Natural killer cell (primary cell): ENCODE measurements around the gene SYMPK. TPM values are rescaled to one million over a fixed set of nuclear protein-coding genes. Genes with fewer than 3 reads are reported as not detected.

Experiments used
- ATAC-seq, 3 donors: fragments of 150-1000 bp in 2 of 3; fragments of 200-7000 bp in 1 of 3; cut with Tn5 transposase; 1 replicate in 1 of 3; 2 replicates in 2 of 3; pipeline ENCODE4 v1.10.0; 2021; ENCODE audit warnings: mild to moderate bottlenecking in 2 of 3, moderate library complexity in 2 of 3
- DNase-seq, 2 donors: peaks; one replicate each; pipeline versions ENCODE4 v3.0.0 to v3.0.0-alpha.2; 2013 to 2021; ENCODE audit warnings: mixed read lengths in 1 of 2
- H3K27ac ChIP-seq: one replicate; pipeline ENCODE4 v1.5.1; 2013; ENCODE audit warnings: mild to moderate bottlenecking, low read length
- H3K27me3 ChIP-seq: one replicate; pipeline ENCODE4 v1.6.1; 2013; ENCODE audit warnings: low read length; ENCODE audit not compliant: control insufficient read depth, insufficient read depth
- H3K36me3 ChIP-seq: one replicate; pipeline ENCODE4 v1.6.1; 2013; ENCODE audit warnings: low read length; ENCODE audit not compliant: control insufficient read depth, insufficient read depth
- H3K4me1 ChIP-seq: one replicate; pipeline ENCODE4 v1.6.1; 2013; ENCODE audit warnings: low read length; ENCODE audit not compliant: control insufficient read depth, insufficient read depth
- H3K4me3 ChIP-seq: one replicate; pipeline ENCODE4 v1.5.1; 2013; ENCODE audit warnings: low read length
- H3K9me3 ChIP-seq: one replicate; pipeline ENCODE4 v1.6.1; 2013; ENCODE audit warnings: low read length; ENCODE audit not compliant: control insufficient read depth, insufficient read depth
- H3K27ac Mint-ChIP-seq, 2 donors: one replicate each; pipeline ENCODE4 v1.8.0; 2022; ENCODE audit warnings: mild to moderate bottlenecking in 2 of 2, mixed read lengths in 2 of 2, moderate library complexity in 1 of 2
- H3K27me3 Mint-ChIP-seq, 2 donors: one replicate each; pipeline ENCODE4 v1.8.0; 2022; ENCODE audit warnings: low read depth in 2 of 2, mixed read lengths in 2 of 2
- H3K36me3 Mint-ChIP-seq: one replicate; pipeline ENCODE4 v1.8.0; 2022; ENCODE audit warnings: mixed read lengths
- H3K4me1 Mint-ChIP-seq, 2 donors: one replicate each; pipeline ENCODE4 v1.8.0; 2022; ENCODE audit warnings: mixed read lengths in 2 of 2
- H3K4me3 Mint-ChIP-seq: one replicate; pipeline ENCODE4 v1.8.0; 2022; ENCODE audit warnings: mild to moderate bottlenecking, moderate library complexity, mixed read lengths
- H3K9me3 Mint-ChIP-seq, 2 donors: one replicate each; pipeline ENCODE4 v1.8.0; 2022; ENCODE audit warnings: mixed read lengths in 2 of 2
- WGBS: methylation state at CpG from one replicate; pipeline ENCODE4 v1.1.7; 2013; ENCODE audit warnings: missing lambda C conversion rate; ENCODE audit not compliant: insufficient coverage; 5-methylcytosine and 5-hydroxymethylcytosine counted together
- intact Hi-C: fragments of 100-400 bp; cut with micrococcal nuclease; formaldehyde crosslinking; loops from one replicate; pipeline ENCODE4 v1.14.2; 2022
- total RNA-seq, 4 donors: library from RNA; stranded (reverse); fragments of 120-200 nt in 1 of 4; gene quantifications; one replicate each; pipeline versions ENCODE4 v1.2.3 to v1.2.4, GENCODE V29; 2013 to 2022
- TF ChIP-seq, protein P1 (sequence below): fragments of 200-600 bp; IDR thresholded peaks from one replicate; pipeline ENCODE4 v1.8.0; 2022; ENCODE audit warnings: antibody characterized with exemption

SYMPK gene
- total RNA-seq, 3 donors from 2014 or later (not counting 1 experiment from before 2014, with no cell fraction given) = 86.4 to 94.8 (median 86.7) TPM

DNA sequence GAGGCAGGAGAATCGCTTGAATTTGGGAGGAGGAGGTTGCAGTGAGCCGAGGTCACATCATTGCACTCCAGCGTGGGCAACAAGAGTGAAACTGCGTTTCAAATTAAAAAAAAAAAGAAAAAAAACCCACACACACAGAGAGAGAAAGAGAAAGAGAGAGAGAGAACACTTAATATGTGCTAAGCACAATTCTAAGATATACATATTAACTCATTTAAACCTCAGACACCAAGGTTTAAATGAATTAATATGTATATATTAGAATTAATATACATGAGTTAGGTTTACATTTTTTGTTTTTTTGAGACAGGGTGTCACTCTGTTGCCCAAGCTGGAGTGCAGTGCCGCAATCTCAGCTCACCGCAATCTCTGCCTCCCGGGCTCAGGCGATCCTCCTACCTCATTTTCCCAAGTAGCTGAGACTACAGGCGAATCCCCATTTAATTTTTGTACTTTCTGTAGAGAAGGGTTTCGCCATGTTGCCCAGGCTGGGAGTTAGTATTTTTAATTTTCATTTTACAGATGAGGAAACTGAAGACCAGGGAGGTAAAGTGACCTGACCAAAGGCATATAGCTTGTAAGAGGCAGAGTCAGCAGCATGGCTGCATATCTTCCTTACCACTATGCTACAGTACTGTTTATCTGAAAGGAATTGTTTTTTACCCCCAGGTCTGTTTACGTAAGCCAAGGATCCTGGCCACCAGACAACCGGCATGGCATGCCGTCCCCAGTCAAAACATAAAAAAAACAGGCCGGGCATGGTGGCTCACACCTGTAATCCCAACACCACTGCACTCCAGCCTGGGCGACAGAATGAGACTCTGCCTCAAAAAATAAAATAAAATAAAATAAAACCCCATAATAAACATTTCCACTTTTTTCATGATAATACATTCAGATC is 2.3 kb downstream of the SYMPK start:
- Histone ChIP-seq H3K4me1 (peaks cover 24% of the 10 kb centered on the region), H3K36me3 (peaks cover 7% of the 10 kb centered on the region), H3K27ac (no peak overlapping the region), H3K27me3 (peaks cover 11% of the 10 kb centered on the region), H3K9me3 (no peaks in the 10 kb centered on the region), H3K4me3 (no peak overlapping the region)
- TF ChIP-seq, protein P1, sequence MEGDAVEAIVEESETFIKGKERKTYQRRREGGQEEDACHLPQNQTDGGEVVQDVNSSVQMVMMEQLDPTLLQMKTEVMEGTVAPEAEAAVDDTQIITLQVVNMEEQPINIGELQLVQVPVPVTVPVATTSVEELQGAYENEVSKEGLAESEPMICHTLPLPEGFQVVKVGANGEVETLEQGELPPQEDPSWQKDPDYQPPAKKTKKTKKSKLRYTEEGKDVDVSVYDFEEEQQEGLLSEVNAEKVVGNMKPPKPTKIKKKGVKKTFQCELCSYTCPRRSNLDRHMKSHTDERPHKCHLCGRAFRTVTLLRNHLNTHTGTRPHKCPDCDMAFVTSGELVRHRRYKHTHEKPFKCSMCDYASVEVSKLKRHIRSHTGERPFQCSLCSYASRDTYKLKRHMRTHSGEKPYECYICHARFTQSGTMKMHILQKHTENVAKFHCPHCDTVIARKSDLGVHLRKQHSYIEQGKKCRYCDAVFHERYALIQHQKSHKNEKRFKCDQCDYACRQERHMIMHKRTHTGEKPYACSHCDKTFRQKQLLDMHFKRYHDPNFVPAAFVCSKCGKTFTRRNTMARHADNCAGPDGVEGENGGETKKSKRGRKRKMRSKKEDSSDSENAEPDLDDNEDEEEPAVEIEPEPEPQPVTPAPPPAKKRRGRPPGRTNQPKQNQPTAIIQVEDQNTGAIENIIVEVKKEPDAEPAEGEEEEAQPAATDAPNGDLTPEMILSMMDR = no peak
- Mint-ChIP-seq H3K27me3 (peaks cover 16 to 21% of the 10 kb centered on the region in 2 donors), H3K36me3 (no peaks in the 10 kb centered on the region), H3K9me3 (no peaks in the 10 kb centered on the region), H3K27ac (peak overlapping the region; percentile 34 to 67), H3K4me1 (peaks cover 21 to 43% of the 10 kb centered on the region in 2 donors), H3K4me3 (peak overlapping the region; percentile 55)
- intact Hi-C loops = loop anchor here (10.0 kb wide), 2 partner anchors 86 to 404 kb away; no protein-coding TSS in a partner anchor
- 96% methylated on average over 10 of the region's 15 CpGs for WGBS
- ATAC-seq (no peak), DNase-seq (no peak)

DNA sequence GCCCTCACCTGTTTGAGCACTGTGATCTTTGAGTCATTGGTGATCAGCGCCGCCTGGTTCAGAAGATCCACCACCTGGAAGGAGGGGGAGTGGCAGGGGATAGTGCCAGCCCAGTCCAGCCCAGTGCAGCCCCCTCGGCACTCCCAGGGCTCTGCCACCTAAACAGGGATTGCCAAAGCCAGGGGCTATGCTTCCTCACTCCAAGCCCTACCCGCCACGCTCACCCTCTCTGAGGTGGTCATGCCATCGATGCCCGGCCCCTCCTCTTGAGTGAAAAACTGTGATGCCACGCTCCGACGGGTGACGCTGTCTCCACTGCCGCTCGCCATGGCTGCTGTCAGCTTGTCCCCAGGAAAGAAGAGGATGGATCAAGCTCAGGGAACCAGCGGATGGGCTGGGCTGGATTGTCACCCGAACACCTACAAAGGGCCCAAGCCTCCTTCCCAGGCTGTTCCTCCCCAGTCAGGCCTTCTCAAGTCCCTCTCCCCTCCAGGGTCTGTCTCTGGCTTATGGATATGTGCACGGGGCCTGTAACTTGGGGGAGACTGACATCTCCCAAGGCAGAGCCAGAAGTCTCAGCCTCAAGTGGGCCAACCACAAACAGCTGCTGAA is 8.7 kb downstream of the SYMPK start:
- Histone ChIP-seq H3K9me3 (no peaks in the 10 kb centered on the region), H3K36me3 (peaks cover 44% of the 10 kb centered on the region), H3K27ac (no peak overlapping the region), H3K27me3 (no peaks in the 10 kb centered on the region), H3K4me3 (no peak overlapping the region), H3K4me1 (no peaks in the 10 kb centered on the region)
- peaks cover 9% of the 10 kb centered on the region for H3K36me3 Mint-ChIP-seq
- no peaks in the 10 kb centered on the region for H3K27me3 Mint-ChIP-seq
- no peak for DNase-seq
- H3K27ac Mint-ChIP-seq = no peak overlapping the region
- H3K9me3 Mint-ChIP-seq = no peaks in the 10 kb centered on the region
- 97% methylated on average over 16 of the region's 16 CpGs for WGBS
- ATAC-seq = no peak
- TF ChIP-seq, protein P1 = no peak
- no peak overlapping the region for H3K4me3 Mint-ChIP-seq
- intact Hi-C loops = no loop called here
- H3K4me1 Mint-ChIP-seq = peaks cover 0 to 17% of the 10 kb centered on the region in 2 donors

DNA sequence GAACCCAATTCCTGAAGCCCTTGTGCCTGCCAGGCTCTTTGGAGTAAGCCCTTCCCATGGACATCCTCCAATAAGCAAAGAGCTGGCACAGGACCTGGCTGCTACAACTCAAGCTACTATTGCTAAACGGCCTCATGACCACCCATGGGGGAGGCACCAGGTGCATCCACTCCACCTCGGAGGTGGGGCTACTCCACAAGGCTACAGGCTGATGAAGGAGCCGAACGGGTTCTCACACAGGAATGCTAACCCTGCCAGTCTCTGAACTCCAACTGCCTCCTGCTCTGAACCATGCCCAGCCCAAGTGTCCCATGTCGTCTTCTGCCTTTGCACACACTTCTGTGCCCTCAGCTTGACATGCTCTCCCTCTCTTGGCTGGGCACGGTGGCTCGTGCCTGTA is 10.0 kb downstream of the SYMPK start:
- H3K27me3 Mint-ChIP-seq = no peaks in the 10 kb centered on the region
- Histone ChIP-seq H3K4me1 (no peaks in the 10 kb centered on the region), H3K4me3 (no peak overlapping the region), H3K9me3 (no peaks in the 10 kb centered on the region), H3K27me3 (no peaks in the 10 kb centered on the region), H3K36me3 (peaks cover 48% of the 10 kb centered on the region), H3K27ac (no peak overlapping the region)
- intact Hi-C loops = no loop called here
- no peak overlapping the region for H3K4me3 Mint-ChIP-seq
- no peak overlapping the region for H3K27ac Mint-ChIP-seq
- H3K36me3 Mint-ChIP-seq = peaks cover 9% of the 10 kb centered on the region
- 95% methylated on average over 7 of the region's 7 CpGs for WGBS
- TF ChIP-seq, protein P1 = no peak
- H3K9me3 Mint-ChIP-seq = no peaks in the 10 kb centered on the region
- peaks cover 0 to 12% of the 10 kb centered on the region in 2 donors for H3K4me1 Mint-ChIP-seq
- DNase-seq (no peak), ATAC-seq (no peak)
